Retina (tissue), 1 donor: ENCODE data around the gene CADM1.

Source experiments
- DNase-seq: peaks from one replicate; pipeline ENCODE4 v3.0.0-alpha.2; 2016

Gene CADM1

GRCh38 chr11:115311949-115312348 is 192.3 kb downstream of the CADM1 start:
- DNase-seq, result no peak

- no peak for DNase-seq
Observed at GRCh38 chr11:115306689-115307088, 197.5 kb downstream of the CADM1 start.

DNA sequence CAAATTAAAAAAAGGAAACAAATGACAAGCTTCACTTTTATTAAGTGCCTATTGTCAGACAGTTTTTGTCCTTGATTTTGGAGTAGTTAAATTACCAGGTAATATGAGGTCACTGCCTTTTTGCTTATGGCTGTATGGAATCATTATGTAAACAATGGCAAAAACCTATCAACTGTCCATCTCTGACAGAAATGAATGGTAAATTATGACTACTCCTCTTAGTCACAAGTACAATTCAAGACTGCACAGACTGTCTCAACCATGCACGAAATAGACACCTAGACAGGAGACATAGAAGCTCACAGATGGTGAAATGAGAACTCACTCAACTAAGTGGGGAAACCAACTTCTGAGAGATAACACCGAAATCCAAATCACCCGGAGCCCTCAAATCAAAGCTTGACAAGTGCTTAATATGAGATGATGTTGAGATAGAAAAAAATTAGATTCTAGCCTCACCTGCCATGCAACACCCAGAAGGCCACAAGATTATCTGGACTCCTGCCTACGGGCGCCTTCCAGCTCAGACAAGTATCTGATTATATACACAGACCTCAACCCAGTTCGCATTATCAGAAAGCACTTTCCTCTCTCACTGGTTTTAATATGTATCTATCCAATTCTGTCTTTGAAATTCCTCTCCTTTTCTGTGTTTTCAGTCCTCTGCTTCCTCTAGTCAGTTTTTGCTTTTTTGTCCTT is 199.3 kb downstream of the CADM1 start:
- DNase-seq, result no peak

GRCh38 chr11:115303929-115304531 is 200.2 kb downstream of the CADM1 start:
- DNase-seq, result no peak

DNA sequence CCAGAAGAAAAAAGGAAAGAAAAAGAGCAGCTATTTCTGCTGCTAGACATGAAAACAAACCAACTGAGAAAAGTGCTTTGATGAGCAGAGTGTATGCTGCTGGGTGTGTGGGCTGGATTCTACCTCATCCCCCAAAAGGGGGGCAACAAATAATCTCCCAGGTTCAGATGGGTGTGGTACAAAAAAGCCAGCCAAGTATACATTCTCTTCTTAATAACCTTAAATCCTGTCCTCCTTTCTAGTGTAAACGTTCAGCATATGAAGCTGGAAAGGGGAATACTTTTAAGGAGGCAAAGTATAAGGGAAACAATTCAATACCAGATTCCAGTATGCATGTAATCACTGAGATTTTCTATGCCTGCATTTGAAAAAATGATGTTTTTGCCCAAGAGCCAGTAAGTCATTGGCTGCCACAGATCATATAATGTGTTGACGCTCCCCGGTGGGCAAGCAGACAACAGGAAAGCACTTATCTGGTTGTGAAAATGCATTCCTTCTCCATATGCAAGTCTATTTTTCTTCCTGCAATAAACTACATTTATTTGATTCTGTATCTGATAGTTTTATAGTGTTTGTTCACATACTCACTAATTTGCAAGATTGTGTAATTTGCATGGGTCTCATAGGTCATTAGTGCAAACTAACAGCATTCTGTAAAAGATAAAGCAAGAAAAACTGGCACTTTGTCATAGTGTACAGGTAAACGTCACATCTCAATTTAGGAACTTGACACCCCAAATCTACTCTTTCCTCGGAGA is 201.1 kb downstream of the CADM1 start:
- no peak for DNase-seq

DNA sequence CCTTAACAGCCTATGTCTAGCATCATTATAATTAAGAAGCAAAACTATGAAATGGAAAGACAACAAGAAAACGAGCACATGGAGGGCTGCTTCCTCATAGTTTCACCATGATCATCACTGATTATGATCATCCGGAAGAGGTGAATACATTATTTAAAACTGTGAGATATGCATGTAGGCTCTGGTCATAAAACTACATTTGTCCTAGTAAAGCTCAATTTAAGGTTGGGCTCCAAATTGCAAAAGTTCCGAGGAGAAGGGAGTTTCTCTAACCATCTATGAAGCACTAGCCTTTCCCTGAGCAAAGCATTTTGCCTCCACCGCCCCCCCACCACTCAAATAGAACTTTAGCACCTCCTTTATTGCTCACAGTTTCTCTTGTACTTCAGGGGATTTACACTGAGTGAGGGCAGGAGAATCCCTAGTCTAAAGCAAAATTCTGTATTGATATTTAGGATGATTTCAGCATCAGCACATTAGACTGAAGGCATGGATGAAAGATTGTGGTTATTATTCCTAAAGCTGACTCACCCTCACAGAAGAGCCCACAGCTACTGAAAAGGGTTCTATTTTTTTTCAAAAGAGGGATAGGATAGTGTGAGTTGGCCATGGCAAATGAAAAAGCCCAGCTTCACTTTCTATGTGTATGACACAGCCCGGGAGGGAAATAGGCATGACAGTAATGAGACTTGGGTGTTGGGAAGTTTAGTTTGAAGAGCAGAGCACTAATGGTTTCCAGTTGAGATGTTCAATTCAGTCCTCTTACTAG is 203.4 kb downstream of the CADM1 start:
- DNase-seq, result no peak

GRCh38 chr11:115298300-115299012 is 205.8 kb downstream of the CADM1 start:
- DNase-seq, result no peak

- no peak for DNase-seq
Observed at GRCh38 chr11:115297330-115297729, 206.9 kb downstream of the CADM1 start.

DNA sequence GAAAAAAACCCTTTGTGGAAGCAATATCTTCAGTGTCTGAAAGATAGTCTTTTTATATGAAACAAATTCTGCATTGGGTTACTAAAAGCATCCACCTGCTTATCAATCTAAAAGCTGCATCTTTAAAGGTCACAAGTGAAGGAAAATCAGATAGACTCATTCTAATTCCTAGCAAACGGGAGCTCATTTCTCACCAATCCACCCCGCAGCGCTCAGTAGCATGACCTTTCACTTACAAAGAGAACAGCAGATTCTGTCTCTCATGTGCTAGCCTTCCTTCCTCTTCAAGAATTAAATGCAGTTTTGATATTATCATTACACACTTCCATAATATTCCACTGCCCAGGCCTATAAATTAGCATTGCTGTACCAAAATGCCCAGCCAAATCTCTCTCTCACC is 212.9 kb downstream of the CADM1 start:
- DNase-seq, result no peak

DNA sequence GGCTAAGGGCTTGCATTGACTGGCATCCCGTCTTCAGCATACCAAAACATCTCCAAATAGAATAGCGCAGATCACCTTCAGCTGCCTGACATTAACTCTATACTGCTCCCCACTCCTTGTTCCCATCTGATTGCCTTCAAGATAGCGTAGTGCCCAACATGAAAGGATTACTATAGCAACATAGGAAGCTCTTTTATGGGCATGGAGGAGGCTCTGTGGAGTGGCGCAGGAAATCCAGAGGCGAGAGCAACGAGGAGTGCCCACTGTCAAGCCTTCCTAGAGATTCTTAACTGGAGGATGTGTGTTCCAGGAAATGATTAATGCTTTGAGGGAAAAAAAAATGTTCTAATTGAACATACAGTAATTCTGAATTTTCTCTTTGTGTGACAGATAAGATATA is 213.3 kb downstream of the CADM1 start:
- DNase-seq, result no peak

- DNase-seq, result no peak
Observed at GRCh38 chr11:115290479-115290878, 213.7 kb downstream of the CADM1 start.

DNA sequence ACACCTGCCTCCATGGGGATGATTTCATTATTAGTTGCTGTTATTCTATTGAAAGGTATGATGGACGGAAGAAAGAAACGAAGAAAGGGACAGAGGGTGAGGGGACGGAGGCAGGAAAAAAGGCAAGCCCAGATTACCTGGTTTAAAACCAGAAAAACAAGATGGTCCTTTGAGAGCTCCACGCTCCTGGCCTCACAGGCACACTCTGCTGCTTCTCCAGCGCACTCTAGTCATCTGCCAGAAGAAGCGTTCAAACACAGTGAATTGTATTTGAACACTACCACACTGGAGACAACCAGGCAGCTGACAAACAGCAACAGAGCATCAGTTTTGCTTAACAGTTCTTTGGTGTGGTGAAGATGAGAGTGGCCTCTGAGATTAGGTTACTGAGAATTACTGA is 216.9 kb downstream of the CADM1 start:
- DNase-seq, result no peak

DNA sequence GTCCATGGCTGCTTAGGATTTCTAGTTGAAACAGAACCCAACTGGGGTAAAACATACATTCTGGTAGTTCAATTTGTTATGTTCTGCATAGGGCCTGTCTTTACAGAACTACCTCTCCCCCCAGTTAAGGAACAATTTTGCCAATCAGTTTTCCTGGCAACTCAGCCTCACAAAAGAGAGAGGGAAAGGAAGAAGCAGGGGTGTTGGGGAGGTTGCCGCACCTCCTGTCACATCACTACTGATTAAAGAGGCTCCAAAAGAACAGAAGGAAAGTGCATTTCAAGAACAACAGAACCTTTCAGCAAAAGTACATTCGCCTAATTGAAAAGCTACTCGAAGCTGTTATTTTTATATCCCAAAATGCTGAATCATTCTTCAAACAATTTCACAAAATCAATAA is 217.6 kb downstream of the CADM1 start:
- DNase-seq, result no peak

GRCh38 chr11:115284773-115285172 is 219.4 kb downstream of the CADM1 start:
- DNase-seq, result no peak

GRCh38 chr11:115282923-115283322 is 221.3 kb downstream of the CADM1 start:
- no peak for DNase-seq

- no peak for DNase-seq
Observed at GRCh38 chr11:115280775-115281174, 223.4 kb downstream of the CADM1 start.

GRCh38 chr11:115279813-115280761 is 224.1 kb downstream of the CADM1 start:
- no peak for DNase-seq

DNA sequence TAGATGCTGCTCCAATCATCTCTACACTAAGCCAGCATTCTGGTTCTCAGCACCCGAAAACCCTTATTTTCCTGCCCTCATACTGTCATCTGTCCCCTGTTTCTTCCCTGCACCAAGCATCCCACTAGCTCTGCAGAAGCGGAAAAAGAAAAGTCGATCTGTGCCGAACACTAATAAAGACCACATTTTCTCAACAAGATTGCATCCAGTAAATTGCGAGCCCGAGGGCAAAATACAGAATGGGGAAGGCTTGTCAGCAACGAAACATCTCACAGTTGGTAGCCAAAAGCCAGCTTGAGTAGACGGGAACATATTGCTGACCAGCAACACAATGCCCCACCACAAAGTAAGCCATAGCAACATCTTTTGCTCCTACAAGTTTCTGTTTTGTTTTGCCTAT is 227.4 kb downstream of the CADM1 start:
- no peak for DNase-seq

GRCh38 chr11:115276191-115276590 is 228.0 kb downstream of the CADM1 start:
- DNase-seq, result no peak

DNA sequence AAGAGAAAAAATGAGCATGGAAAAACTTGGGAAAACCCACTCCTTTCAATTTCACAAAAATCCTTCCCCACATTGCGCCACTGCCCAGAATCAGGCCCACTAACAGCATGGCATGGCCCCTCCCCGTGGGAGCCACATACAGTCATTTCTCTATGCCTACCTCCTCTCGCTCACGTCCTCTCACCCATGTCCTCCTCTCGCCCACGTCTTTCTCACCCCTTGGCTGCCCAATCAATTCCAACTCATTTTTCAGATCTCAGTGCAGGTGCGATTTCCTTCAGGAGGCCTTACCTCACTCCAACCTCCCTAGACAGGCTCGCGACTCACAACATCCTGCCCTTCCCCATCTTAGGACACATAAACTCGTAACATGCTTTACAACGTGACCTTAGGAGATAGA is 229.2 kb downstream of the CADM1 start:
- no peak for DNase-seq

DNA sequence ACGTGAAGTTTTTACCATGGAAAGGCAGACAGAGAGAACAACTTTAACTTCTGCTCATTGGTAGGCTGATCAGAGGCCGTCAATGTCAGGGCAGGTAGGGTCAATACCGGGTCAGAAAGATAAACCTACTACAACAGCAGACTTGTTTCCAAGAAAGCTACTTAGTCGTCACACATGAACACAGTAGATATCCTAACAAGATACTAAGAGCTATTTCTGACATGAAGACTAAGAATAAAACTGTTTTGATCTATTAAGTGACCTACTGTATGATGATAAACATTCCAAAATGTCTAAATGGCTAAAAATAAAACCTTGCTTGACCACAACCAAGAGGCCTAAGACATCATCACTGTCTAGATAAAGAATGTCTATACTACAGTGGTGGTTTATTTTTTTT is 231.3 kb downstream of the CADM1 start:
- no peak for DNase-seq

DNA sequence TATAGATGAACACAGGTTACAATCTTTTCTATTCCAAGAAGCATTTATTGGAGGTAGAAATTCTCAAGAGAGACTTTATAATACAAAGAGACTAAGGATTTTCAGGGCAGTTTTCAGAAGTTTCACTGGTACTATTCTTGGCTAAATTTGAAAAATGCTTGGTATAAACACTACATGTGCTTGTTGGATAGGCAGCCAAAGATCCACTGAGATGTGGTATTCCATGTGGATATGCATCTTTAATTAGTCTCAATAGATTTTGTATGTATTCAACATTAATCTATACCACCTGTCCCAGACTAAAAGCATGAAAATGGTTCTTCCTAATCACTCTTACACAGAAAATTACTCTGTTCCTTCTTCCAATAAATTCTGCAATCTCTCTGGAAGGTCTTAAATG is 232.6 kb downstream of the CADM1 start:
- DNase-seq, result no peak
